IMR-90 (cell line): ENCODE results near the gene ZNF217.

Experiments used
- FOS ChIP-seq: fragments of 150-350 bp; IDR thresholded peaks from 2 replicates; pipeline ENCODE4 v1.6.1; 2016; ENCODE audit warnings: low read depth, low read length
- TF ChIP-seq, protein P1 (sequence below): conservative IDR thresholded peaks from 2 replicates; pipeline ENCODE4 v1.5.1; 2012; ENCODE audit warnings: mild to moderate bottlenecking, low read depth, low read length, improper control_type of control experiment

DNA sequence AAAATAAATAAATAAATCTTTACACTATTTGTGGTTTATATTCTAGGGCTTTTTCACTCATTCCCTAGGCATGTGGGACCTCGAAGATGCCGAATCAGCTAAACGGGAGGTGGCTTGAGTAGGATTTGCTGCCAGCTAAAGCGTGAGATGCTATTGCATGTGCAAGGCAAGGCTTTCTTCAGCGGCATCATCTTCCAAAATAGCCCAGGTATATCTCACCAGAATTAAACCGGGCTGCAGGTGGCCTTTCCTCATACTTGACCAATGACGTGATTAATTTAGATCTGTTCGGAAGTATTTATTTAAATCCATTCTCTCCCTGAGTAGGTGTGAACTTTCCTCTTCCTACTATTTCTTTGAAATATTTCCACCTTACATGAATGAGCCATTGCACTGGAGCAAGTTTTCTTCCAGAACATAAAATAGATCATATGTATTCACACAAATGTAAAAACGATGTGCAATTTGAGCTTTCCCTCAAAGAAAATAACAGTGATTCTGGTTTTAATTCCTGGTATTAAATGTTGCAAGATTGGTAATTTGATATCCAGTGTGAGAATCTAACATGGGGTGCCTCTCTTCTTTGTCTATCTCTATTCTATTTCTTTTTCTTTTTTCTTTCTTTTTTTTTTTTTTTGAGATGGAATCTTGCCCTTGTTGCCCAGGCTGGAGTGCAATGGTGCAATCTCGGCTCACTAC lies 24.3 kb upstream of the ZNF217 start:
- TF ChIP-seq FOS = no peak
- TF ChIP-seq, protein P1, sequence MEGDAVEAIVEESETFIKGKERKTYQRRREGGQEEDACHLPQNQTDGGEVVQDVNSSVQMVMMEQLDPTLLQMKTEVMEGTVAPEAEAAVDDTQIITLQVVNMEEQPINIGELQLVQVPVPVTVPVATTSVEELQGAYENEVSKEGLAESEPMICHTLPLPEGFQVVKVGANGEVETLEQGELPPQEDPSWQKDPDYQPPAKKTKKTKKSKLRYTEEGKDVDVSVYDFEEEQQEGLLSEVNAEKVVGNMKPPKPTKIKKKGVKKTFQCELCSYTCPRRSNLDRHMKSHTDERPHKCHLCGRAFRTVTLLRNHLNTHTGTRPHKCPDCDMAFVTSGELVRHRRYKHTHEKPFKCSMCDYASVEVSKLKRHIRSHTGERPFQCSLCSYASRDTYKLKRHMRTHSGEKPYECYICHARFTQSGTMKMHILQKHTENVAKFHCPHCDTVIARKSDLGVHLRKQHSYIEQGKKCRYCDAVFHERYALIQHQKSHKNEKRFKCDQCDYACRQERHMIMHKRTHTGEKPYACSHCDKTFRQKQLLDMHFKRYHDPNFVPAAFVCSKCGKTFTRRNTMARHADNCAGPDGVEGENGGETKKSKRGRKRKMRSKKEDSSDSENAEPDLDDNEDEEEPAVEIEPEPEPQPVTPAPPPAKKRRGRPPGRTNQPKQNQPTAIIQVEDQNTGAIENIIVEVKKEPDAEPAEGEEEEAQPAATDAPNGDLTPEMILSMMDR = no peak
